Breast epithelium (tissue), 3 donors: Measurements from ENCODE around the gene AK5.

ENCODE experiments used
- CTCF ChIP-seq, 3 donors: fragments of 450-650 bp; IDR thresholded peaks; one replicate each; pipeline ENCODE4 v1.5.1; 2016 to 2017; ENCODE audit warnings: antibody characterized with exemption in 3 of 3, mild to moderate bottlenecking in 3 of 3, moderate library complexity in 3 of 3
- POLR2AphosphoS5 ChIP-seq, 3 donors: sonication (generic); formaldehyde crosslinking; IDR thresholded peaks; one replicate each; pipeline ENCODE4 v1.6.1; 2017; ENCODE audit warnings: antibody characterized with exemption in 3 of 3

DNA sequence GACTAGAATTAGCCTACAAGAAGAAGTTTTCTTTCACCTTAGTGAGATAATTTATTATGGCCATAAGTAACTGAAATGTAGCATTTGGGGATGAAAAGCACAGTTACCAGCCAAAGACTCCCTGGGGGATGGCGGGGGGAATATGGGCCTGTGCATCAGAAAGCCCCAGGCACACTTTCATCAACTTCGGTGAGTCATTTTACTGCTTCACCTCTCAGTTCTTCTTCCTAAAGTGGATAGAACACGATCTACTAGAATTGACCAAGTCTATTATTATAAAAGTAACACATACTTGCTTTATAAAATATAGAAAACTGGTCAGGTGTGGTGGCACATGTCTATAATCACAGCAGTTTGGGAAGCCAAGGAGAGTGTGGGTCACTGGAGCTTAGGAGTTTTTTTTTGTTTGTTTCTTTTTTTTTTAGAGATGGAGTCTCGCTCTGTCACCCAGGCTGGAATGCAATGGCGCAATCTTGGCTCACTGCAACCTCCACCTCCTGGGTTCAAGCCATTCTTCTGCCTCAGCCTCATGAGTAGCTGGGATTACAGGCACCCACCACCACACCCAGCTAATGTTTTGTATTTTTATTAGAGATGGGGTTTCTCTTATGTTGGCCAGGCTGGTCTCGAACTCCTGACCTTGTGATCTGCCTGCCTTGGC is 258.8 kb downstream of the AK5 start:
- TF ChIP-seq CTCF (IDR thresholded peaks at IDR 0.05): no peak
- no peak for TF ChIP-seq POLR2AphosphoS5 (IDR thresholded peaks at IDR 0.05)
